WTC11 (cell line): ENCODE results near the gene KDM6B.

Experiments used
- ATF1 ChIP-seq: sonication (generic); formaldehyde crosslinking; IDR thresholded peaks from 2 replicates; pipeline ENCODE4 v1.8.1; 2023; ENCODE audit warnings: mild to moderate bottlenecking, moderate library complexity, missing genetic modification reagents
- ATF3 ChIP-seq: sonication (generic); formaldehyde crosslinking; conservative IDR thresholded peaks from 2 replicates; pipeline ENCODE4 v1.8.1; 2022; ENCODE audit warnings: mild to moderate bottlenecking, missing genetic modification reagents
- CREM ChIP-seq: sonication (generic); formaldehyde crosslinking; IDR thresholded peaks from 2 replicates; pipeline ENCODE4 v1.8.1; 2022; ENCODE audit warnings: mild to moderate bottlenecking, missing genetic modification reagents, moderate library complexity
- CTCF ChIP-seq: fragments of 200-600 bp; IDR thresholded peaks from 2 replicates; pipeline ENCODE4 v1.8.0; 2022; ENCODE audit warnings: antibody characterized with exemption
- ELF4 ChIP-seq: sonication (generic); formaldehyde crosslinking; IDR thresholded peaks from 2 replicates; pipeline ENCODE4 v1.8.1; 2022; ENCODE audit warnings: low read depth, mild to moderate bottlenecking, moderate library complexity, missing genetic modification reagents
- ETV6 ChIP-seq: sonication (generic); formaldehyde crosslinking; IDR thresholded peaks from 2 replicates; pipeline ENCODE4 v1.8.1; 2022; ENCODE audit warnings: mild to moderate bottlenecking, missing genetic modification reagents
- MLX ChIP-seq: sonication (generic); formaldehyde crosslinking; IDR thresholded peaks from 2 replicates; pipeline ENCODE4 v1.8.1; 2023; ENCODE audit warnings: mild to moderate bottlenecking, missing genetic modification reagents, moderate library complexity
- NR1H2 ChIP-seq: sonication (generic); formaldehyde crosslinking; IDR thresholded peaks from 2 replicates; pipeline ENCODE4 v1.9.0; 2021; ENCODE audit warnings: mild to moderate bottlenecking, moderate library complexity, missing genetic modification reagents
- NR2C2 ChIP-seq: sonication (generic); formaldehyde crosslinking; IDR thresholded peaks from 2 replicates; pipeline ENCODE4 v1.8.0; 2022; ENCODE audit warnings: mild to moderate bottlenecking, missing genetic modification reagents
- RELA ChIP-seq: sonication (generic); formaldehyde crosslinking; IDR thresholded peaks from 2 replicates; pipeline ENCODE4 v1.8.1; 2022; ENCODE audit warnings: missing genetic modification reagents, mild to moderate bottlenecking, borderline replicate concordance
- SMAD4 ChIP-seq: sonication (generic); formaldehyde crosslinking; IDR thresholded peaks from 2 replicates; pipeline ENCODE4 v1.8.0; 2022; ENCODE audit warnings: mild to moderate bottlenecking, missing genetic modification reagents
- TCF7 ChIP-seq: sonication (generic); formaldehyde crosslinking; IDR thresholded peaks from 2 replicates; pipeline ENCODE4 v1.8.0; 2022; ENCODE audit warnings: mild to moderate bottlenecking, low read depth, missing genetic modification reagents, moderate library complexity
- TP53 ChIP-seq: sonication (generic); formaldehyde crosslinking; IDR thresholded peaks from 2 replicates; pipeline ENCODE4 v1.8.1; 2023; ENCODE audit warnings: mild to moderate bottlenecking, missing genetic modification reagents
- USF1 ChIP-seq: sonication (generic); formaldehyde crosslinking; IDR thresholded peaks from 2 replicates; pipeline ENCODE4 v1.8.0; 2022; ENCODE audit warnings: mild to moderate bottlenecking, missing genetic modification reagents

GRCh38 chr17:7881276-7882054 is 47.4 kb downstream of the KDM6B start:
- TF ChIP-seq CTCF (no peak), ATF1 (CRISPR knock-in tag) (no peak), ATF3 (CRISPR knock-in tag) (no peak), CREM (CRISPR knock-in tag) (no peak), RELA (CRISPR knock-in tag) (no peak), USF1 (CRISPR knock-in tag) (no peak), MLX (CRISPR knock-in tag) (no peak), ELF4 (CRISPR knock-in tag) (no peak), NR1H2 (CRISPR knock-in tag) (no peak), TCF7 (CRISPR knock-in tag) (no peak), ETV6 (CRISPR knock-in tag) (no peak), NR2C2 (CRISPR knock-in tag) (no peak), SMAD4 (no peak), TP53 (no peak)
